ENCODE data around the gene ZBTB20.

ZBTB20 gene

GRCh38 chr3:114506591-114507300 is 640.3 kb downstream of the ZBTB20 start:
- DNase-seq = peak; percentile 76

- DNase-seq = peak; percentile 54
These were observed 642.0 kb downstream of the ZBTB20 start for GRCh38 chr3:114504941-114505628.

GRCh38 chr3:114502204-114502603 is 644.9 kb downstream of the ZBTB20 start:
- no peak for DNase-seq

GRCh38 chr3:114499976-114500375 is 647.1 kb downstream of the ZBTB20 start:
- peak; percentile 29 for DNase-seq

- DNase-seq = peak; percentile 77
These were observed 648.3 kb downstream of the ZBTB20 start for GRCh38 chr3:114498539-114499370.

GRCh38 chr3:114496874-114497273 is 650.2 kb downstream of the ZBTB20 start:
- DNase-seq = peak; percentile 87

- no peak for DNase-seq
These were observed 650.6 kb downstream of the ZBTB20 start for GRCh38 chr3:114496466-114496865.

- DNase-seq = peak; percentile 89
These were observed 651.1 kb downstream of the ZBTB20 start for GRCh38 chr3:114496021-114496434.

GRCh38 chr3:114494498-114494897 is 652.6 kb downstream of the ZBTB20 start:
- DNase-seq = no peak

GRCh38 chr3:114490829-114491228 is 656.3 kb downstream of the ZBTB20 start:
- no peak for DNase-seq

- no peak for DNase-seq
These were observed 659.6 kb downstream of the ZBTB20 start for GRCh38 chr3:114487502-114487901.

GRCh38 chr3:114484919-114485318 is 662.2 kb downstream of the ZBTB20 start:
- no peak for DNase-seq

- DNase-seq = no peak
These were observed 666.0 kb downstream of the ZBTB20 start for GRCh38 chr3:114481113-114481512.

- peak; percentile 49 for DNase-seq
These were observed 666.6 kb downstream of the ZBTB20 start for GRCh38 chr3:114480442-114480841.

- DNase-seq = no peak
These were observed 668.3 kb downstream of the ZBTB20 start for GRCh38 chr3:114478801-114479200.

GRCh38 chr3:114476511-114476910 is 670.6 kb downstream of the ZBTB20 start:
- no peak for DNase-seq

GRCh38 chr3:114471478-114471877 is 675.6 kb downstream of the ZBTB20 start:
- no peak for DNase-seq

GRCh38 chr3:114469070-114469469 is 678.0 kb downstream of the ZBTB20 start:
- DNase-seq = no peak

- no peak for DNase-seq
These were observed 680.3 kb downstream of the ZBTB20 start for GRCh38 chr3:114466816-114467215.

GRCh38 chr3:114466251-114466650 is 680.8 kb downstream of the ZBTB20 start:
- no peak for DNase-seq

- no peak for DNase-seq
These were observed 682.5 kb downstream of the ZBTB20 start for GRCh38 chr3:114464548-114464947.

GRCh38 chr3:114462750-114463149 is 684.3 kb downstream of the ZBTB20 start:
- no peak for DNase-seq

GRCh38 chr3:114460459-114460858 is 686.6 kb downstream of the ZBTB20 start:
- DNase-seq = no peak

- DNase-seq = no peak
These were observed 690.3 kb downstream of the ZBTB20 start for GRCh38 chr3:114456742-114457141.
